Osteocyte (in vitro differentiated cells): ENCODE data around the gene PATE1. TPM values are rescaled to one million over a fixed set of nuclear protein-coding genes. Genes with fewer than 3 reads are reported as not detected.

Experiments used
- DNase-seq: peaks from one replicate; pipeline ENCODE4 v3.0.0; 2021; ENCODE audit warnings: mixed read lengths; ENCODE audit not compliant: unreplicated experiment; ENCODE audit errors: extremely low spot score
- H3K27ac Mint-ChIP-seq: one replicate; pipeline ENCODE4 v1.8.0; 2021; ENCODE audit warnings: mild to moderate bottlenecking, mixed read lengths; ENCODE audit not compliant: unreplicated experiment
- H3K27me3 Mint-ChIP-seq: one replicate; pipeline ENCODE4 v1.8.0; 2021; ENCODE audit warnings: mixed read lengths; ENCODE audit not compliant: unreplicated experiment
- H3K36me3 Mint-ChIP-seq: one replicate; pipeline ENCODE4 v1.8.0; 2021; ENCODE audit warnings: mixed read lengths; ENCODE audit not compliant: unreplicated experiment
- H3K4me1 Mint-ChIP-seq: one replicate; pipeline ENCODE4 v1.8.0; 2021; ENCODE audit warnings: mixed read lengths; ENCODE audit not compliant: unreplicated experiment
- H3K4me3 Mint-ChIP-seq: one replicate; pipeline ENCODE4 v1.8.0; 2021; ENCODE audit warnings: mild to moderate bottlenecking, moderate library complexity, mixed read lengths; ENCODE audit not compliant: unreplicated experiment
- H3K9me3 Mint-ChIP-seq: one replicate; pipeline ENCODE4 v1.8.0; 2021; ENCODE audit warnings: mixed read lengths; ENCODE audit not compliant: unreplicated experiment
- total RNA-seq: library from RNA; stranded (reverse); gene quantifications from 2 replicates; pipeline ENCODE4 v1.2.1, GENCODE V29; 2021
- TF ChIP-seq, protein P1 (sequence below): fragments of 200-600 bp; sonication (generic); IDR thresholded peaks from 2 replicates; pipeline ENCODE4 v1.5.0; 2021; ENCODE audit warnings: antibody characterized with exemption, mild to moderate bottlenecking, moderate library complexity

PATE1 gene
- total RNA-seq, 1 donor from 2014 or later = not detected

DNA sequence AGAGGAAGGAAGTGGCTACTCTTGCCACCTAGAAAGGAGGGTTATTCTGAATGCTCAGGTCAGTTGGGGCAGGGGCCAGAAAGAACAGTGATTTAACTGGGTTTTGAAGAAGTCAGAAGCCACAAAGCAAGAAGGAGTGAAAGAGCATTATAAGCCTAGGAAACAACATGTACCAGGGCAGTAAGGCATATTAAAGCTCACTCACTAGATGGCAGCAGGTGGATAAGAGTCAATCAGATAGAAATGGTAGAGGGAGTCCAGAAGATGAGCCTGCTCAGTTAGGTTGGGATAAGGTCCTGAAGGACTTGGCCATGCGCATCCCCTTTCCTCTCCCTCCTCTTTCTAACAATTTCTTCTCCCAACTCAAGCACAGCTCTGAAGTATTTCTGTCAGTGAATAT, 22.0 kb upstream of the PATE1 start:
- H3K4me3 Mint-ChIP-seq = no peak overlapping the region
- DNase-seq = no peak
- no peaks in the 10 kb centered on the region for H3K36me3 Mint-ChIP-seq
- peaks cover 31% of the 10 kb centered on the region for H3K27me3 Mint-ChIP-seq
- H3K9me3 Mint-ChIP-seq = no peaks in the 10 kb centered on the region
- H3K27ac Mint-ChIP-seq = no peak overlapping the region
- no peaks in the 10 kb centered on the region for H3K4me1 Mint-ChIP-seq
- TF ChIP-seq, protein P1, sequence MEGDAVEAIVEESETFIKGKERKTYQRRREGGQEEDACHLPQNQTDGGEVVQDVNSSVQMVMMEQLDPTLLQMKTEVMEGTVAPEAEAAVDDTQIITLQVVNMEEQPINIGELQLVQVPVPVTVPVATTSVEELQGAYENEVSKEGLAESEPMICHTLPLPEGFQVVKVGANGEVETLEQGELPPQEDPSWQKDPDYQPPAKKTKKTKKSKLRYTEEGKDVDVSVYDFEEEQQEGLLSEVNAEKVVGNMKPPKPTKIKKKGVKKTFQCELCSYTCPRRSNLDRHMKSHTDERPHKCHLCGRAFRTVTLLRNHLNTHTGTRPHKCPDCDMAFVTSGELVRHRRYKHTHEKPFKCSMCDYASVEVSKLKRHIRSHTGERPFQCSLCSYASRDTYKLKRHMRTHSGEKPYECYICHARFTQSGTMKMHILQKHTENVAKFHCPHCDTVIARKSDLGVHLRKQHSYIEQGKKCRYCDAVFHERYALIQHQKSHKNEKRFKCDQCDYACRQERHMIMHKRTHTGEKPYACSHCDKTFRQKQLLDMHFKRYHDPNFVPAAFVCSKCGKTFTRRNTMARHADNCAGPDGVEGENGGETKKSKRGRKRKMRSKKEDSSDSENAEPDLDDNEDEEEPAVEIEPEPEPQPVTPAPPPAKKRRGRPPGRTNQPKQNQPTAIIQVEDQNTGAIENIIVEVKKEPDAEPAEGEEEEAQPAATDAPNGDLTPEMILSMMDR = peak; percentile 11

DNA sequence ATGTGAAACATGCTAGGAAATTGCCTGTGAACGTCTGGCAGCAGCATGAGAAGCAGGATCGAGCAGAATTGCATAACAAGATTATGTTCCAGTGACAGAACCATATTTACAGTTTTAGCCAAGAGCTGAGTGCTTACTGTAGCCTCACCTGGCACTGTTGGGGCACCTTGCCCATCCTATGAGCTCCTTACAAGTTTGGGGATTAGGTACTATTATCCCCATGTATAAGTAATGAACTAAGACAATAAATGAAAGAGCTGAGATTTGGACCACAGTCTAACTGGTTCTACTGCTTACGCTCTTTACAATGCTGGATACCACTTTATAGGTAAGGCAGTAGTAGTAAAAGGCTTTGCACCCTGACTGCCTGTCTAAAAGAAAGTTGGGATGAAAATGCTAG, 17.1 kb upstream of the PATE1 start:
- no peak for DNase-seq
- TF ChIP-seq, protein P1 = no peak
- H3K36me3 Mint-ChIP-seq = no peaks in the 10 kb centered on the region
- no peak overlapping the region for H3K4me3 Mint-ChIP-seq
- peaks cover 29% of the 10 kb centered on the region for H3K27me3 Mint-ChIP-seq
- no peaks in the 10 kb centered on the region for H3K4me1 Mint-ChIP-seq
- H3K9me3 Mint-ChIP-seq = no peaks in the 10 kb centered on the region
- no peak overlapping the region for H3K27ac Mint-ChIP-seq

DNA sequence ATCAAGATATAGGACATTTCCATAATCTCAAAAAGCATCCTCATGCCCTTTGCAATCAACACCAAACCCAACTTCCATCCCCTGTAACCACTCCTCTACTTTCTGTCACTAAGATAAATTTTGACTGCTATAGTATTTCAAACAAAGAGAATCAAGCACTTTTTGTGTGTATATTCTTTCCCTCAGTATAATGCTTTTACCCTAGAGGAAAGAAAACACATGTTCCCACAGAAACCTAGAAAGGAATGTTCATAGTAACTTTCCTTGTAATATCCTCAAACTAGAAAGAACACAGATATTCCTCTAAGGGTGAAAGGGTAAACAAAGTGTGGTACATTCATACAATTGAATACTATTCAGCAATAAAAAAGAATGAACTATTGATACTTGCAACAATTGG, 5.5 kb upstream of the PATE1 start:
- TF ChIP-seq, protein P1 = no peak
- H3K4me3 Mint-ChIP-seq = no peak overlapping the region
- H3K9me3 Mint-ChIP-seq = peaks cover 6% of the 10 kb centered on the region
- H3K4me1 Mint-ChIP-seq = no peaks in the 10 kb centered on the region
- peaks cover 22% of the 10 kb centered on the region for H3K27me3 Mint-ChIP-seq
- no peak for DNase-seq
- no peaks in the 10 kb centered on the region for H3K36me3 Mint-ChIP-seq
- no peak overlapping the region for H3K27ac Mint-ChIP-seq

DNA sequence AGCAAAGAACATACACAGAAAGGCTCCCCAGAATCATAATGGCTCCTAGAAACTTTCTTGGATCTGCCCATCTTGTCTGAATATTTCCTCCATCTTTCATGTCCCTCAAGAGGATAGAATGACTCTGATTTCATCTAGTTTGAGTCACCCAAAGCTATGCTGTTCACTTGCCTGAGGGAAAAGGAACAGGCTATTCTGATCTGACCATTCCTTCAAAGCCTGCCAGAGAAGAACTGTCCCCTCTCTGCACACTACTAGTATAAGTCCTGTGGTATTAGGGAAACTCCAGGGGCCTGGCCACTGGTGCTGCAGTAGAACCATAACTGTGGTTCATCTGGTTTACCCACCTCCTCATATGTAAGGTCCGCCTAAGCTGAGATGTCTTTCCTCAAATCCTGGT, 2.4 kb upstream of the PATE1 start:
- DNase-seq = no peak
- no peaks in the 10 kb centered on the region for H3K4me1 Mint-ChIP-seq
- no peak overlapping the region for H3K27ac Mint-ChIP-seq
- H3K27me3 Mint-ChIP-seq = peaks cover 9% of the 10 kb centered on the region
- H3K4me3 Mint-ChIP-seq = no peak overlapping the region
- H3K9me3 Mint-ChIP-seq = no peaks in the 10 kb centered on the region
- TF ChIP-seq, protein P1 = no peak
- H3K36me3 Mint-ChIP-seq = no peaks in the 10 kb centered on the region

DNA sequence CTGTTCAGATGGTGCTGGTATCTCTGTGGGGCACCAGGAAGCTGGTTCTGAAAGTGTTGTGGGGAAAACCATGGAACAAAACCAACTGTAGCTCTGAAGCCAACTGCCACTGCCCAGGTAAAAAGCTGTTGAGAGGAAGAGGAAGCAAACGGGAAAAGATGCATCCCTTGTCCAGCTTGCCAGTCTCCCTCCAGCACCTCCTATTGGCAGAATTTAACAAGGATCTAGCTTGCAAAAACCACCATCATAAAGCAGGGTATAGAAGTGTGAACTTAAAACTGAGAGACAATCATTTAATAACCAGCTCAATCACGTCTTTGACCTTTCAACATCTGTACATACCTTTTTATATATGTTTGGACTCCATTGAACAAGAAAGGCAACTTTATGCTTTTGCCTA, 4.5 kb downstream of the PATE1 start:
- H3K36me3 Mint-ChIP-seq = no peaks in the 10 kb centered on the region
- H3K9me3 Mint-ChIP-seq = no peaks in the 10 kb centered on the region
- H3K4me1 Mint-ChIP-seq = no peaks in the 10 kb centered on the region
- H3K27ac Mint-ChIP-seq = no peak overlapping the region
- no peak for DNase-seq
- no peak overlapping the region for H3K4me3 Mint-ChIP-seq
- TF ChIP-seq, protein P1 = no peak
- peaks cover 8% of the 10 kb centered on the region for H3K27me3 Mint-ChIP-seq
